ENCODE measurements around the gene DCAF7.

The DCAF7 gene

GRCh38 chr17:63621229-63621683 lies 71.0 kb downstream of the DCAF7 start:
- H3K4me3 ChIP-seq (ENCODE audit: low read depth, low read length): peak overlapping the region; percentile 79
- no peak for TF ChIP-seq CTCF (IDR thresholded peaks at IDR 0.05; ENCODE audit: control insufficient read depth, extremely low read depth, insufficient read depth)
- no peak for DNase-seq (ENCODE audit: low read depth)

- TF ChIP-seq CTCF (IDR thresholded peaks at IDR 0.05; ENCODE audit: control insufficient read depth, extremely low read depth, insufficient read depth): no peak
- peak within 1 kb of the TSS; percentile 79 for H3K4me3 ChIP-seq (ENCODE audit: low read depth, low read length)
- DNase-seq (ENCODE audit: low read depth): peak; percentile 100
These were observed 71.7 kb downstream of the DCAF7 start, which contains the start of gene MAP3K3 for GRCh38 chr17:63621684-63622573. Gene MAP3K3 (plus strand): TSS chr17:63622417. CDS start chr17:63622760, 343 bp downstream.

DNA sequence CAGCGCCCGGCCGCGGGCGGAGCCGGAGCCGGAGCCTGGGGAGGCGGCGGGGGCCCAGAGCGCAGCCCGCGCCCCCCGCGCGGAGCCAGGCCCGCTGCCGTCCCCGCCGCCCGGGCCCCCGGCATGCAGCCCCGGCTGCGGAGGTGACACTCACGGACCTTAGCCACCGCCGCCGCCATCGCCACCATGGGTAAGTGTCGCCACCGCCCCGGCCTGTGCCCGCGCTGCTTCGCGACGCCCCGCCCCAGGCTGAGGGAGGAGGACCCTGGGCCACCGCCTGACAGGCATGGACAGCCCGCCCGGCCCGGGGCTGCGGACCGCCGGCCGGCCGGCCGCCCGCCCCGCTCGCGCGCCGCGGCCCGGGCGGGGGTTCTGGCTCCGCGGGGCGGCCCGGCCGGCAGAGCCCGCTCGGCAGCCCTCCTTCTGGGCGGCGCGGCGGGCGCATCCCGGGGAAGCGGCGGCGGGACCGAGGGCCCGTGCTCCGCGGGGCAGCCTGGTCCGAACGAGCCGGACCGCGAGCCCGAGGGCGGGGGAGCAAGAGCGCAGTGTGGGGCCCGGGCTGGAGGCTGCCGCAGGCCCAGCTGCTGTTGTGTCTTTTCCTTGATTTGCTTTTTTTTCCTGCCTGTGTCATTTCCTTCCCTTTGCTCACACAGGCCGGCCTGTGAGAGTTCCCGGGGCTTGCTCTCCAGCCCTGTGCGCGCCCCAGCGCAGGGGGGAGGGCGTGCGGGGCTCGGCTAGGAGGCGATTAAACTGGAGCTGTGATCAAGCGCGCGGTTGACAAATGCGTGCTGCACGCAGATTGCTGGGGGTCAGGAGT lies 72.5 kb downstream of the DCAF7 start:
- peak overlapping the region; percentile 79 for H3K4me3 ChIP-seq (ENCODE audit: low read depth, low read length)
- no peak for TF ChIP-seq CTCF (IDR thresholded peaks at IDR 0.05; ENCODE audit: control insufficient read depth, extremely low read depth, insufficient read depth)
- DNase-seq (ENCODE audit: low read depth): no peak

GRCh38 chr17:63623786-63624530 lies 73.7 kb downstream of the DCAF7 start:
- peak overlapping the region; percentile 79 for H3K4me3 ChIP-seq (ENCODE audit: low read depth, low read length)
- DNase-seq (ENCODE audit: low read depth): no peak
- TF ChIP-seq CTCF (IDR thresholded peaks at IDR 0.05; ENCODE audit: control insufficient read depth, extremely low read depth, insufficient read depth): no peak

DNA sequence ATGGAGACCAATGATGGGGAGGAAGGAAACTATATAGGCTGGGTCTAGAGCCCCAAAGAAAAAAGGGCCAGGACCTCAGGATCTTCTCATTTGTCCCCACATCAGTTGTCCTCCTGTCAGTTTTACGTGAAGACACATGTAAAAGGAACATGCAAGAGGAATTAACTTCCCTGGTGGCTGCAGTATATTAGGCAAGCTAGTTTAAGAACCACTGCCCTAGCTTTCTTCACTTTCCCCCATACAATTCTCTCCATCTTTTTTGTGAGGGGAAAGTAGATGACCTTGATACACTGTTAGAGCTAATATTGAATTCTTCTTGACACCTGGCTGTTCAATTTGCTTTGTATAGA lies 74.2 kb downstream of the DCAF7 start:
- no peak for TF ChIP-seq CTCF (IDR thresholded peaks at IDR 0.05; ENCODE audit: control insufficient read depth, extremely low read depth, insufficient read depth)
- no peak overlapping the region for H3K4me3 ChIP-seq (ENCODE audit: low read depth, low read length)
- no peak for DNase-seq (ENCODE audit: low read depth)

DNA sequence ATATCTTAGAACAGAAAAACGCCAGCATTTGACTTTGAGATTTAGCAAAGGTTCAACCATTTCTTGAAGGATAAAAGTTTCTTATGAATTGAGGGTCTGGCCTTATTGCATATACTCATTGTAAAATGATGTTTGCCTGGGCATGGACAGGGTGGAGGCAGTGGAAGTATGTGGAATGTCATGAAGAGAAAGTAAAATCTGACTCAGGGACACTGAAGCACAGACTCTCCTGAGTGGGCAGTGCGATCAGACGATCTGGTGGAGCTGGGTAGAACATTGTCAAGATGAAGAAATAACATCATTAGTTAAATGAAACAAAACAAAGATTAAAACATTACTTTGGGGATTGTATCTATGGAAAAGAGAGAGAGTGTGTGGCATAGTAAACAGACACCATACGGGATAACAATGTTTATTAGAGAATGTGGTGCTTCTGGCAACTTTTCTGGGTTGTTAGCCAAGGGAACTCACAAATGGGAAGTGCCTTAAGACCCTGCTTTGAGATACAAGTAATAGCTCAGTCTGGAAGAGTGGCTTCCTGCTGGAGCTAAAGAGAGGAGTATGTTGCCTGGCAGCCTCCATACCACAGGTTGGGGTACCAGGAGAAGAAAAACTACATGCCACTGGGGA lies 76.4 kb downstream of the DCAF7 start:
- no peak for TF ChIP-seq CTCF (IDR thresholded peaks at IDR 0.05; ENCODE audit: control insufficient read depth, extremely low read depth, insufficient read depth)
- H3K4me3 ChIP-seq (ENCODE audit: low read depth, low read length): no peak overlapping the region
- DNase-seq (ENCODE audit: low read depth): no peak
